ENCODE results near the gene VCX2. TPM values are rescaled to one million over a fixed set of nuclear protein-coding genes. Genes with fewer than 3 reads are reported as not detected.

VCX2 gene
- total RNA-seq, 3 donors from 2014 or later (not counting 1 experiment from before 2014, with no cell fraction given): not detected

- H3K27ac Mint-ChIP-seq: no peak overlapping the region
- H3K27ac ChIP-seq (ENCODE audit: low read length): no peak overlapping the region
- H3K4me1 ChIP-seq (ENCODE audit: control insufficient read depth, insufficient read depth, low read length): no peaks in the 10 kb centered on the region
- ATAC-seq (no peak), DNase-seq (no peak)
- H3K4me3 Mint-ChIP-seq: no peak overlapping the region
- H3K4me3 ChIP-seq (ENCODE audit: low read length): no peak overlapping the region
- WGBS (ENCODE audit: insufficient coverage): 87% methylated on average over 3 of the region's 4 CpGs
- H3K9me3 ChIP-seq (ENCODE audit: control insufficient read depth, insufficient read depth, low read length): no peaks in the 10 kb centered on the region
- H3K36me3 ChIP-seq (ENCODE audit: control insufficient read depth, insufficient read depth, low read length): no peaks in the 10 kb centered on the region
- H3K27me3 ChIP-seq (ENCODE audit: control insufficient read depth, insufficient read depth, low read length): no peaks in the 10 kb centered on the region
- no peaks in the 10 kb centered on the region for H3K4me1 Mint-ChIP-seq
- H3K9me3 Mint-ChIP-seq: peaks cover 13 to 15% of the 10 kb centered on the region in 2 donors
- no peaks in the 10 kb centered on the region for H3K27me3 Mint-ChIP-seq (ENCODE audit: low read depth in 2 of 2)
- intact Hi-C loops (cut with micrococcal nuclease): no loop called here
- H3K36me3 Mint-ChIP-seq: peaks cover 10% of the 10 kb centered on the region
- TF ChIP-seq CTCF (IDR thresholded peaks at IDR 0.05): no peak
These were observed 23.8 kb downstream of the VCX2 start for GRCh38 chrX:8147226-8147625.

GRCh38 chrX:8144925-8145324, 26.1 kb downstream of the VCX2 start:
- no peaks in the 10 kb centered on the region for H3K36me3 ChIP-seq (ENCODE audit: control insufficient read depth, insufficient read depth, low read length)
- H3K4me3 ChIP-seq (ENCODE audit: low read length): no peak overlapping the region
- intact Hi-C loops (cut with micrococcal nuclease): no loop called here
- H3K9me3 Mint-ChIP-seq: peaks cover 6 to 8% of the 10 kb centered on the region in 2 donors
- ATAC-seq (no peak), DNase-seq (no peak)
- WGBS (ENCODE audit: insufficient coverage): 93% methylated on average over 18 of the region's 24 CpGs
- TF ChIP-seq CTCF (IDR thresholded peaks at IDR 0.05): no peak
- no peaks in the 10 kb centered on the region for H3K27me3 ChIP-seq (ENCODE audit: control insufficient read depth, insufficient read depth, low read length)
- no peak overlapping the region for H3K27ac ChIP-seq (ENCODE audit: low read length)
- no peak overlapping the region for H3K27ac Mint-ChIP-seq
- H3K27me3 Mint-ChIP-seq (ENCODE audit: low read depth in 2 of 2): no peaks in the 10 kb centered on the region
- H3K4me3 Mint-ChIP-seq: no peak overlapping the region
- peaks cover 8% of the 10 kb centered on the region for H3K36me3 Mint-ChIP-seq
- H3K9me3 ChIP-seq (ENCODE audit: control insufficient read depth, insufficient read depth, low read length): no peaks in the 10 kb centered on the region
- H3K4me1 ChIP-seq (ENCODE audit: control insufficient read depth, insufficient read depth, low read length): no peaks in the 10 kb centered on the region
- no peaks in the 10 kb centered on the region for H3K4me1 Mint-ChIP-seq

DNA sequence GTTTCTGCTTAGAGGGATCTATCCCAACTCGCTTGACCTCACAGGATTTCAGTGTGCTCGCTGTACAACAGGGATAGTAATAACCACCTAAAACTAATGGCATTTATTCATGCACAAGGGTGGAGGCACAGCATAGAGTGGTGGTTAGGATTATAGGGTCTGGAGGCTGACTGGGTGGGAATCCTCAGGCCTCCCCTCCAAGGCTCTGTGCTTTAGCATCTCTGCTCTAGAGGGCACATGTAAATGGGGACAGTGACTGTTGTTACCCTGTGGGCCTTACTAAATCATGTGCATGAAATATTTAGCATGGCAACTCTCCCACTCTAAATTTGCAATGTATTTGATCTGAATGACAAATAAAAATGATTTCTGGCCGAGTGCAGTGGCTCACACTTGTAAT, 29.2 kb downstream of the VCX2 start:
- H3K27me3 ChIP-seq (ENCODE audit: control insufficient read depth, insufficient read depth, low read length): no peaks in the 10 kb centered on the region
- Mint-ChIP-seq H3K9me3 (peaks cover 2 to 3% of the 10 kb centered on the region in 2 donors), H3K27ac (no peak overlapping the region), H3K4me1 (no peaks in the 10 kb centered on the region), H3K36me3 (no peaks in the 10 kb centered on the region), H3K27me3 (ENCODE audit: low read depth in 2 of 2) (no peaks in the 10 kb centered on the region), H3K4me3 (no peak overlapping the region)
- H3K4me3 ChIP-seq (ENCODE audit: low read length): no peak overlapping the region
- TF ChIP-seq CTCF (IDR thresholded peaks at IDR 0.05): no peak
- DNase-seq (no peak), ATAC-seq (no peak)
- WGBS (ENCODE audit: insufficient coverage): 80% methylated on average over 2 of the region's 3 CpGs
- intact Hi-C loops (cut with micrococcal nuclease): no loop called here
- no peak overlapping the region for H3K27ac ChIP-seq (ENCODE audit: low read length)
- H3K4me1 ChIP-seq (ENCODE audit: control insufficient read depth, insufficient read depth, low read length): no peaks in the 10 kb centered on the region
- H3K9me3 ChIP-seq (ENCODE audit: control insufficient read depth, insufficient read depth, low read length): no peaks in the 10 kb centered on the region
- H3K36me3 ChIP-seq (ENCODE audit: control insufficient read depth, insufficient read depth, low read length): no peaks in the 10 kb centered on the region

- no peak overlapping the region for H3K27ac ChIP-seq (ENCODE audit: low read length)
- Mint-ChIP-seq H3K36me3 (no peaks in the 10 kb centered on the region), H3K27me3 (ENCODE audit: low read depth in 2 of 2) (no peaks in the 10 kb centered on the region), H3K27ac (no peak overlapping the region), H3K4me3 (no peak overlapping the region), H3K9me3 (peaks cover 2 to 3% of the 10 kb centered on the region in 2 donors), H3K4me1 (no peaks in the 10 kb centered on the region)
- TF ChIP-seq CTCF (IDR thresholded peaks at IDR 0.05): no peak
- no peak overlapping the region for H3K4me3 ChIP-seq (ENCODE audit: low read length)
- intact Hi-C loops (cut with micrococcal nuclease): no loop called here
- 81% methylated on average over 10 of the region's 10 CpGs for WGBS (ENCODE audit: insufficient coverage)
- no peaks in the 10 kb centered on the region for H3K36me3 ChIP-seq (ENCODE audit: control insufficient read depth, insufficient read depth, low read length)
- no peaks in the 10 kb centered on the region for H3K9me3 ChIP-seq (ENCODE audit: control insufficient read depth, insufficient read depth, low read length)
- ATAC-seq (no peak), DNase-seq (no peak)
- H3K27me3 ChIP-seq (ENCODE audit: control insufficient read depth, insufficient read depth, low read length): no peaks in the 10 kb centered on the region
- H3K4me1 ChIP-seq (ENCODE audit: control insufficient read depth, insufficient read depth, low read length): no peaks in the 10 kb centered on the region
These were observed 29.9 kb downstream of the VCX2 start for GRCh38 chrX:8140986-8141744.

All from natural killer cell (primary cell).